Smooth muscle cell (in vitro differentiated cells): Measurements from ENCODE around the gene COL5A2. TPM values are rescaled to one million over a fixed set of nuclear protein-coding genes. Genes with fewer than 3 reads are reported as not detected.

Experiments
- DNase-seq: peaks from one replicate; lab custom pipeline; 2025; ENCODE audit not compliant: unreplicated experiment; lab: John Stamatoyannopoulos, UW
- H2AFZ ChIP-seq: fragments of 200-600 bp; sonication (generic); 2 replicates; pipeline ENCODE4 v1.6.0; 2016; ENCODE audit warnings: antibody characterized with exemption, low read depth, mild to moderate bottlenecking
- H3F3A ChIP-seq: fragments of 200-600 bp; sonication (generic); 2 replicates; pipeline ENCODE4 v1.6.0; 2017; ENCODE audit warnings: antibody characterized with exemption, low read depth
- H3K27ac ChIP-seq: fragments of 200-600 bp; sonication (generic); 2 replicates; pipeline ENCODE4 v1.5.1; 2016; ENCODE audit warnings: low read depth, mild to moderate bottlenecking
- H3K27me3 ChIP-seq: fragments of 200-600 bp; sonication (generic); 2 replicates; pipeline ENCODE4 v1.6.1; 2016; ENCODE audit warnings: low read depth, mild to moderate bottlenecking
- H3K36me3 ChIP-seq: fragments of 200-600 bp; sonication (generic); 2 replicates; pipeline ENCODE4 v1.5.1; 2016; ENCODE audit warnings: low read depth
- H3K4me1 ChIP-seq: fragments of 200-600 bp; sonication (generic); 2 replicates; pipeline ENCODE4 v1.5.1; 2016; ENCODE audit warnings: low read depth
- H3K4me2 ChIP-seq: fragments of 200-600 bp; sonication (generic); 2 replicates; pipeline ENCODE4 v1.6.0; 2016; ENCODE audit warnings: mild to moderate bottlenecking
- H3K4me3 ChIP-seq: fragments of 200-600 bp; sonication (generic); 2 replicates; pipeline ENCODE4 v1.5.1; 2016; ENCODE audit warnings: mild to moderate bottlenecking
- H3K79me2 ChIP-seq: fragments of 200-600 bp; sonication (generic); 2 replicates; pipeline ENCODE4 v1.6.0; 2016; ENCODE audit warnings: low read depth, mild to moderate bottlenecking
- H3K9ac ChIP-seq: fragments of 200-600 bp; sonication (generic); 2 replicates; pipeline ENCODE4 v1.6.0; 2016; ENCODE audit warnings: low read depth
- H3K9me3 ChIP-seq: fragments of 200-600 bp; sonication (generic); replicated peaks from 2 replicates; pipeline ENCODE4 v1.5.1; 2016; ENCODE audit warnings: low read depth
- H4K20me1 ChIP-seq: fragments of 200-600 bp; sonication (generic); 2 replicates; pipeline ENCODE4 v1.6.0; 2016; ENCODE audit warnings: low read depth
- WGBS: methylation state at CpG from one replicate; pipeline ENCODE4 v1.1.7; 2016; ENCODE audit warnings: low lambda C conversion rate; 5-methylcytosine and 5-hydroxymethylcytosine counted together
- polyA plus RNA-seq: library from polyadenylated mRNA; unstranded; fragments of >200 nt; fragmentation: Nextera tagmentation; extraction: Ambion mirVana; gene quantifications from 2 replicates; pipeline ENCODE4 v1.2.1, GENCODE V29; 2016
- total RNA-seq: library from RNA; depleted of rRNA; stranded (reverse); fragments of >200 nt; gene quantifications from 2 replicates; pipeline ENCODE4 v1.2.3, GENCODE V29; 2014
- TF ChIP-seq, protein P1 (sequence below): fragments of 200-600 bp; sonication (generic); IDR thresholded peaks from 2 replicates; pipeline ENCODE4 v1.5.1; 2017; ENCODE audit warnings: borderline replicate concordance, mild to moderate bottlenecking, antibody characterized with exemption; ENCODE audit not compliant: insufficient read depth, poor library complexity, severe bottlenecking

COL5A2 gene
- total and polyA plus RNA-seq, 2 experiments from 2014 or later = 364 to 697 TPM

DNA sequence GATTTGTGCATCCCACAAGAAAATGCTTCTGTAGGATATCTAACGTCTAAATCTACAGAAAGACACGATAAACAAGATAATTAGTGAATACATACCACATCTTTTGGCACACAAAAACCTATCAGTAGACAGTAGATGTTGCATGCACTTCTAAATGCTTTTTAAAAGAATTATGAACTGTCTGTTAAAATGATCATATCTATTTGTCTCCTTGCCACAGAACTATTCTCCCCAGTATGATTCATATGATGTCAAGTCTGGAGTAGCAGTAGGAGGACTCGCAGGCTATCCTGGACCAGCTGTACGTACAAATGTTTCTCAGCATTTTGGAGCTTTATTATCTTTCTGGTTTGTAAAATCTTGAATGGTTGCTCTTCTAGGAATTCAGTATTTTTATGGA is 192.7 kb downstream of the COL5A2 start:
- peak overlapping the region; percentile 98 for H3K27ac ChIP-seq
- peaks cover 38% of the 10 kb centered on the region for H4K20me1 ChIP-seq
- H3K4me3 ChIP-seq = peak overlapping the region; percentile 91
- H3K36me3 ChIP-seq = peaks cover 49% of the 10 kb centered on the region
- H2AFZ ChIP-seq = no peak overlapping the region
- no peaks in the 10 kb centered on the region for H3K9me3 ChIP-seq
- TF ChIP-seq, protein P1, sequence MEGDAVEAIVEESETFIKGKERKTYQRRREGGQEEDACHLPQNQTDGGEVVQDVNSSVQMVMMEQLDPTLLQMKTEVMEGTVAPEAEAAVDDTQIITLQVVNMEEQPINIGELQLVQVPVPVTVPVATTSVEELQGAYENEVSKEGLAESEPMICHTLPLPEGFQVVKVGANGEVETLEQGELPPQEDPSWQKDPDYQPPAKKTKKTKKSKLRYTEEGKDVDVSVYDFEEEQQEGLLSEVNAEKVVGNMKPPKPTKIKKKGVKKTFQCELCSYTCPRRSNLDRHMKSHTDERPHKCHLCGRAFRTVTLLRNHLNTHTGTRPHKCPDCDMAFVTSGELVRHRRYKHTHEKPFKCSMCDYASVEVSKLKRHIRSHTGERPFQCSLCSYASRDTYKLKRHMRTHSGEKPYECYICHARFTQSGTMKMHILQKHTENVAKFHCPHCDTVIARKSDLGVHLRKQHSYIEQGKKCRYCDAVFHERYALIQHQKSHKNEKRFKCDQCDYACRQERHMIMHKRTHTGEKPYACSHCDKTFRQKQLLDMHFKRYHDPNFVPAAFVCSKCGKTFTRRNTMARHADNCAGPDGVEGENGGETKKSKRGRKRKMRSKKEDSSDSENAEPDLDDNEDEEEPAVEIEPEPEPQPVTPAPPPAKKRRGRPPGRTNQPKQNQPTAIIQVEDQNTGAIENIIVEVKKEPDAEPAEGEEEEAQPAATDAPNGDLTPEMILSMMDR = no peak
- H3K27me3 ChIP-seq = no peaks in the 10 kb centered on the region
- WGBS = 8% methylated on average over 4 of the region's 4 CpGs
- H3K4me1 ChIP-seq = peaks cover 61% of the 10 kb centered on the region
- peak overlapping the region; percentile 83 for H3K9ac ChIP-seq
- peaks cover 99% of the 10 kb centered on the region for H3K79me2 ChIP-seq
- no peak for DNase-seq
- peaks cover 89% of the 10 kb centered on the region for H3F3A ChIP-seq
- peak overlapping the region; percentile 92 for H3K4me2 ChIP-seq

DNA sequence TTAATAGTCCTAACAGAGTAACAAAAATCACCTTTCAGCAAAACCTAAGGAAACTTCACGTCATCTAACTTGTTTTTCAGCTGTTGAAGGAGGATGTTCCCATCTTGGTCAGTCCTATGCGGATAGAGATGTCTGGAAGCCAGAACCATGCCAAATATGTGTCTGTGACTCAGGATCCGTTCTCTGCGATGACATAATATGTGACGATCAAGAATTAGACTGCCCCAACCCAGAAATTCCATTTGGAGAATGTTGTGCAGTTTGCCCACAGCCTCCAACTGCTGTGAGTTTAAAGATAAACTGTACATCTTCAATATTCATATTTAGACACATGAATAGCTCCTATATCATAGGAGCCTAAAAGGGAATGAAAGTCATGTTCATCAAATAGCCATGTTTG is 194.9 kb downstream of the COL5A2 start:
- 4% methylated on average over 5 of the region's 5 CpGs for WGBS
- Histone ChIP-seq H3K4me3 (peak overlapping the region; percentile 91), H3K9me3 (no peaks in the 10 kb centered on the region), H4K20me1 (peaks cover 27% of the 10 kb centered on the region), H3K79me2 (peaks cover 99% of the 10 kb centered on the region), H2AFZ (no peak overlapping the region), H3K4me2 (peak overlapping the region; percentile 92), H3K9ac (peak overlapping the region; percentile 93), H3K27me3 (no peaks in the 10 kb centered on the region), H3K27ac (peak overlapping the region; percentile 98), H3F3A (peaks cover 74% of the 10 kb centered on the region), H3K36me3 (peaks cover 28% of the 10 kb centered on the region), H3K4me1 (peaks cover 70% of the 10 kb centered on the region)
- DNase-seq = no peak
- TF ChIP-seq, protein P1 = no peak

DNA sequence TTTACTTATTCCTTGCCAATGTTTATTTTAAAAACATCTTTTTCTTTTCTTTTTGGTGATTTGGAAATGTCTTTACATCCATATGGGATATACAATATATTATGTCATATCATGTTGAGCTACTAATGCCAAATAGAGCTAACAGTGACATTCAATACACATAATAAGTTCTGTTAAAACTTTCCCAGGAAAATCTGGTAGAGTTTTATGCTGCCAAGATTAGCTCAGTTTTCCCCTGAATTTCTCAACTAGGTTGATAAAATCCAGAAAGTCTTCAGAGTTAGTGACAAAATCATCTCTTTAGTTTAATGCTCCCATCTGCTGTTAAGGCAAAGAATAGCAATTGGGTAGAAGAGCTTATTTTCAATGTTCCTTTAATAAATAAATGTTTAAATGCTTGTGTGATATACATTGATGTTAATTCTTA is 195.5 kb downstream of the COL5A2 start:
- Histone ChIP-seq H3K9me3 (no peaks in the 10 kb centered on the region), H3K4me2 (peak overlapping the region; percentile 92), H3K9ac (peak overlapping the region; percentile 93), H3K27ac (peak overlapping the region; percentile 98), H3K79me2 (peaks cover 99% of the 10 kb centered on the region), H3K4me3 (peak overlapping the region; percentile 91), H3F3A (peaks cover 72% of the 10 kb centered on the region), H4K20me1 (peaks cover 22% of the 10 kb centered on the region), H3K36me3 (peaks cover 23% of the 10 kb centered on the region), H3K27me3 (no peaks in the 10 kb centered on the region), H3K4me1 (peaks cover 70% of the 10 kb centered on the region), H2AFZ (no peak overlapping the region)
- DNase-seq = no peak
- TF ChIP-seq, protein P1 = peak; percentile 48

DNA sequence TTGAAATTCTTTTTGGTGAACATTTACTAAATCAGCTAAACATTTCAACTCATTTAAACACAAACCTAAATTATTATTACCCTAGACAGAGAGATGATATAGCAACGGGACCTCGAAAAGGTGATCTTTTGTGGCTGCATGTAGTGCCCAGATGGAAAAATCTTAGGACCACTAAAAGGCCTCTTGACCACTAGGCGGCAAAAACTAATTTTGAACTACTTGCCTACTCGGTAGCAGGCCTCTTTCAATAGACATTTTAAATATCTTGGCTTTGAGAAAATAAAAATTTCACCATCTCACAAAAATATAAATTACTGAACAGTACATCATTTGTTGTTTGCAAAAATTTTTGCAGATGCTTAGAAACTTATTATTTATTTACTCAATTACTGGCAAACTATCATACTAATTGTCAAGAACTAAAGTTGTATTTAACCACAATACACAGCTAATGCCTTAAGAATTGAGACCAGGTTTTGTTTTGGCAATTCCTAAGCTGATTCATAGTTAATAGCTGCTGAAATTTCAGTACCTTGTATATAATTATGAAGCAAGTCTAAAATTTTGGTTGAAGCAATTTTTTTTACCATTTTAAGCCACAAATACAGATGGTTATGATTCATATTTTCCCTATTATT is 196.0 kb downstream of the COL5A2 start:
- H3K27me3 ChIP-seq = no peaks in the 10 kb centered on the region
- H3F3A ChIP-seq = peaks cover 76% of the 10 kb centered on the region
- no peak overlapping the region for H2AFZ ChIP-seq
- H3K4me1 ChIP-seq = peaks cover 68% of the 10 kb centered on the region
- H3K9ac ChIP-seq = peak overlapping the region; percentile 93
- peak overlapping the region; percentile 91 for H3K4me3 ChIP-seq
- peaks cover 23% of the 10 kb centered on the region for H3K36me3 ChIP-seq
- H4K20me1 ChIP-seq = peaks cover 25% of the 10 kb centered on the region
- no peaks in the 10 kb centered on the region for H3K9me3 ChIP-seq
- whole genome bisulfite sequencing = 18% methylated on average over 4 of the region's 4 CpGs
- H3K4me2 ChIP-seq = peak overlapping the region; percentile 92
- peak overlapping the region; percentile 98 for H3K27ac ChIP-seq
- TF ChIP-seq, protein P1 = peak; percentile 54
- H3K79me2 ChIP-seq = peaks cover 99% of the 10 kb centered on the region
- DNase-seq = no peak
